Adrenal gland (tissue), 12 donors: Measurements from ENCODE around the gene LKAAEAR1. TPM values are rescaled to one million over a fixed set of nuclear protein-coding genes. Genes with fewer than 3 reads are reported as not detected.

ENCODE experiments used
- DNase-seq, 7 donors: peaks; one replicate each; pipeline ENCODE4 v3.0.0-alpha.2; 2019 to 2020
- H3K27ac ChIP-seq, 5 donors: fragments of 200-600 bp; sonication (generic) in 4 of 5; 1 replicate in 3 of 5; 2 replicates in 2 of 5; pipeline versions ENCODE4 v1.5.1 to v1.8.0; 2016 to 2020; ENCODE audit warnings: mild to moderate bottlenecking in 1 of 5
- H3K27me3 ChIP-seq: fragments of 200-600 bp; 2 replicates; pipeline ENCODE4 v1.8.0; 2021
- H3K36me3 ChIP-seq, 2 donors: fragments of 200-600 bp; replicated peaks in 1 of 2; 1 replicate in 1 of 2; 2 replicates in 1 of 2; pipeline versions ENCODE4 v1.5.1 to v1.8.0; 2018 to 2022
- H3K4me1 ChIP-seq, 2 donors: fragments of 200-600 bp; replicated peaks in 1 of 2; 1 replicate in 1 of 2; 2 replicates in 1 of 2; pipeline versions ENCODE4 v1.5.1 to v1.8.0; 2018 to 2021
- H3K4me3 ChIP-seq, 4 donors: fragments of 200-600 bp; sonication (generic) in 3 of 4; one replicate each; pipeline ENCODE4 v1.5.1; 2016 to 2018
- H3K9me3 ChIP-seq, 3 donors: fragments of 200-600 bp; sonication (generic) in 1 of 3; replicated peaks in 1 of 3; 1 replicate in 2 of 3; 2 replicates in 1 of 3; pipeline versions ENCODE4 v1.5.1 to v1.8.0; 2016 to 2021
- CTCF ChIP-seq, 6 experiments: fragments of 450-650 bp in 4 of 6; fragments of 200-600 bp in 2 of 6; sonication (generic) in 1 of 6; IDR thresholded peaks; 1 replicate in 5 of 6; 2 replicates in 1 of 6; pipeline versions ENCODE4 v1.5.1 to v1.8.0; 2016 to 2021; ENCODE audit warnings: antibody characterized with exemption in 6 of 6, mild to moderate bottlenecking in 2 of 6, moderate library complexity in 1 of 6
- POLR2A ChIP-seq, 2 donors: fragments of 450-650 bp; IDR thresholded peaks; one replicate each; pipeline ENCODE4 v1.6.1; 2017; ENCODE audit warnings: antibody characterized with exemption in 2 of 2, mild to moderate bottlenecking in 2 of 2, moderate library complexity in 1 of 2
- WGBS, 4 donors: extraction: QIAGEN DNeasy Blood & Tissue Kit in 2 of 4; methylation state at CpG; one replicate each; pipeline versions ENCODE4 v1.1.5 to v1.1.7; 2013 to 2017; 5-methylcytosine and 5-hydroxymethylcytosine counted together
- intact Hi-C, 2 donors: fragments of 100-400 bp; cut with DNase I; formaldehyde crosslinking; loops; one replicate each; pipeline versions ENCODE4 v1.14.1 to v1.15.0; 2022 to 2023
- polyA plus RNA-seq, 3 donors: library from polyadenylated mRNA; stranded (reverse); fragments of 200-250 nt in 2 of 3; fragments of 350-450 nt in 1 of 3; fragmentation: Illumina TruSeq in 1 of 3; extraction: RNeasy Lipid Tissue Mini Kit (QIAGEN cat#74804) in 1 of 3; gene quantifications; one replicate each; pipeline ENCODE4 v1.2.3, GENCODE V29; 2013 to 2014
- total RNA-seq, 9 donors: library from RNA; depleted of rRNA in 4 of 9; stranded (reverse); fragments of >200 nt in 4 of 9; fragments of 120-200 nt in 1 of 9; fragmentation: NEBNext Ultra II Directional in 1 of 9; extraction: Animal tissue kit (Norgen Biotek cat#: 25700) in 1 of 9; gene quantifications; one replicate each; pipeline versions ENCODE4 v1.1.0 to v1.2.4, GENCODE V29; 2013 to 2023
- donor health status: healthy with polysubstance abuse.
- donor health status: Bipolar disorder and iron deficiency.
- donor health status: DM: yes; HTN: yes; CAD: no.
- donor health status: DM: no; HTN: no; CAD: no.
- donor health status: DM: no; HTN: no; CAD: no.
- donor health status: DM: yes; HTN: yes; CAD: no.

LKAAEAR1 gene
- total and polyA plus RNA-seq, 12 donors = 0.28 to 1.2 (median 1.1) TPM; not detected in 9

GRCh38 chr20:64037498-64038213 lies 46.5 kb downstream of the LKAAEAR1 start:
- Histone ChIP-seq H3K36me3 (peaks cover 0 to 8% of the 10 kb centered on the region in 2 donors), H3K27ac (no peak overlapping the region), H3K4me1 (peaks cover 8 to 25% of the 10 kb centered on the region in 2 donors), H3K9me3 (no peaks in the 10 kb centered on the region), H3K4me3 (no peak overlapping the region), H3K27me3 (peaks cover 21% of the 10 kb centered on the region)
- intact Hi-C loops = loop anchor here in 1 of 2 donors (10.0 kb wide), 1 partner anchor 77 kb away; no protein-coding TSS in a partner anchor
- TF ChIP-seq CTCF (IDR thresholded peaks at IDR 0.05) (no peak), POLR2A (IDR thresholded peaks at IDR 0.05) (no peak)
- 9 to 21% (median 12%) methylated on average over 12 to 36 of the region's 36 CpGs for WGBS, 4 donors
- no peak for DNase-seq

- no peak overlapping the region for H3K27ac ChIP-seq
- no peak overlapping the region for H3K4me3 ChIP-seq
- TF ChIP-seq POLR2A (IDR thresholded peaks at IDR 0.05) (no peak), CTCF (IDR thresholded peaks at IDR 0.05) (no peak)
- no peak for DNase-seq
- no peaks in the 10 kb centered on the region for H3K9me3 ChIP-seq
- peaks cover 0 to 13% of the 10 kb centered on the region in 2 donors for H3K36me3 ChIP-seq
- intact Hi-C loops = loop anchor here in 1 of 2 donors (10.0 kb wide), 1 partner anchor 78 kb away; no protein-coding TSS in a partner anchor
- H3K27me3 ChIP-seq = peaks cover 19% of the 10 kb centered on the region
- peaks cover 8 to 22% of the 10 kb centered on the region in 2 donors for H3K4me1 ChIP-seq
- 65 to 71% (median 69%) methylated on average over 3 of the region's 3 CpGs; no CpG with 5 or more reads in 1 of the 4 donors for WGBS, 4 donors
Measured at GRCh38 chr20:64037199-64037497, 47.0 kb downstream of the LKAAEAR1 start.

GRCh38 chr20:64036346-64037198 lies 47.6 kb downstream of the LKAAEAR1 start:
- intact Hi-C loops = loop anchor here in 1 of 2 donors (10.0 kb wide), 1 partner anchor 78 kb away; no protein-coding TSS in a partner anchor
- DNase-seq = no peak
- 49 to 62% (median 55%) methylated on average over 10 to 17 of the region's 17 CpGs for WGBS, 4 donors
- H3K4me3 ChIP-seq = no peak overlapping the region
- H3K9me3 ChIP-seq = no peaks in the 10 kb centered on the region
- peaks cover 0 to 19% of the 10 kb centered on the region in 2 donors for H3K36me3 ChIP-seq
- TF ChIP-seq CTCF (IDR thresholded peaks at IDR 0.05) (no peak), POLR2A (IDR thresholded peaks at IDR 0.05) (no peak)
- H3K4me1 ChIP-seq = peaks cover 8 to 18% of the 10 kb centered on the region in 2 donors
- peaks cover 13% of the 10 kb centered on the region for H3K27me3 ChIP-seq
- H3K27ac ChIP-seq = no peak overlapping the region

GRCh38 chr20:64035933-64036345 lies 48.3 kb downstream of the LKAAEAR1 start, which contains the start of gene C20orf204:
C20orf204 (plus strand) TSS chr20:64036182; CDS start chr20:64036324, 142 bp downstream.
- peaks cover 8 to 13% of the 10 kb centered on the region in 2 donors for H3K4me1 ChIP-seq
- H3K27me3 ChIP-seq = peaks cover 7% of the 10 kb centered on the region
- no peak within 1 kb of the TSS for H3K4me3 ChIP-seq
- H3K27ac ChIP-seq = no peak within 1 kb of the TSS
- H3K9me3 ChIP-seq = no peaks in the 10 kb centered on the region
- 52 to 78% (median 62%) methylated on average over 4 to 10 of the region's 10 CpGs for WGBS, 4 donors
- TF ChIP-seq POLR2A (IDR thresholded peaks at IDR 0.05) (no peak), CTCF (IDR thresholded peaks at IDR 0.05) (no peak)
- intact Hi-C loops = loop anchor here in 1 of 2 donors (10.0 kb wide), 1 partner anchor 79 kb away; no protein-coding TSS in a partner anchor
- DNase-seq = no peak
- peaks cover 0 to 23% of the 10 kb centered on the region in 2 donors for H3K36me3 ChIP-seq
